HepG2 (cell line): ENCODE data around the gene SP4.

Experiments
- CHD2 ChIP-seq: IDR thresholded peaks from 2 replicates; pipeline ENCODE4 v1.6.1; 2011; ENCODE audit warnings: low read depth, low read length, improper control_type of control experiment
- CTCF ChIP-seq: sonication (generic); formaldehyde crosslinking; IDR thresholded peaks from 2 replicates; pipeline ENCODE4 v1.5.0; 2020; ENCODE audit warnings: mild to moderate bottlenecking, missing genetic modification reagents, moderate library complexity
- FIP1L1 ChIP-seq: fragments of 200-400 bp; formaldehyde crosslinking; IDR thresholded peaks from 2 replicates; pipeline ENCODE4 v1.6.1; 2018; ENCODE audit warnings: low read depth, mild to moderate bottlenecking, low read length, moderate library complexity, borderline replicate concordance; ENCODE audit not compliant: insufficient read depth
- MTA1 ChIP-seq: sonication (generic); formaldehyde crosslinking; IDR thresholded peaks from 2 replicates; pipeline ENCODE4 v1.4.0; 2020; ENCODE audit warnings: missing genetic modification reagents, mild to moderate bottlenecking, borderline replicate concordance
- MXI1 ChIP-seq: IDR thresholded peaks from 3 replicates; pipeline ENCODE4 v1.6.1; 2012; ENCODE audit warnings: low read depth, low read length, inconsistent platforms, borderline replicate concordance
- NBN ChIP-seq: fragments of 450-650 bp; conservative IDR thresholded peaks from 2 replicates; pipeline ENCODE4 v1.6.1; 2017
- ZFX ChIP-seq: sonication (generic); formaldehyde crosslinking; IDR thresholded peaks from 2 replicates; pipeline ENCODE4 v1.4.0; 2020; ENCODE audit warnings: mild to moderate bottlenecking, low read depth, missing genetic modification reagents, moderate library complexity

DNA sequence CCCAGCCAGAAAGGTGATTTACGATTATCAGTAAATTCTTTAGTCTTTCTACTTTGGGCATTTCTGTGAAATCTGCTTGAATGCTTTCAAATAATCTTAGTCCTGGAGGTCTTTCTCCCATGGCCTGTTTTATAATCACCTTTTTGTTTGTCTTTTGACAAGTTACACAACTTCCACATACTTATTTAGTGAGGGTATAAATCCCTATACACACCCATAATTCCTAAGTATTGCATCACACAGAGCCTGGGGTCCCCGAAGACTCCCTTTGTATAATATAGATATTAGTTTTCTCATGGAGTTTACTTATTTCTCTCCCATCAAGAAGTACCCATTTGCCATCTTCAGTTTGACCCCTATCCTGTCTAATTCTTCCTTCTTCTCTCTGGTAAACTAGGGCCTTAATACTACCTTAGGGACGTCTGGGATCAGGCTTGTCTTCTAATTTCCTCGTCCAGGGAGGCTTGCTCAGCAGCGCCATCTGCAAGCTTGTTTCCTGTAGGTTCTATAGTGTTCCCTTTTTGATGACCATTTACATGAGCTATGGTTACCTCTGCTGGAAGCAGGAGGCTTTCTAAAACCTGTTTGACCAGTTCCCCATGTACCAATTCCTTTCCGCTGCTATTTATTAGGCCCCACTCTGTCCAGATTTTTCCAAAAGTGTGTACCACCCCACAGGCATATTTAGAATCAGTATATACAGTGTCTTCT lies 123.1 kb downstream of the SP4 start:
- TF ChIP-seq CHD2: no peak
- TF ChIP-seq ZFX: no peak
- TF ChIP-seq FIP1L1: no peak
- no peak for TF ChIP-seq MTA1 (CRISPR knock-in tag)
- TF ChIP-seq CTCF (CRISPR knock-in tag): no peak
- TF ChIP-seq MXI1: no peak
- TF ChIP-seq NBN: no peak
